ENCODE data around the gene TMEM131L. TPM values are rescaled to one million over a fixed set of nuclear protein-coding genes. Genes with fewer than 3 reads are reported as not detected.
A peak's percentile ranks its signal among the peaks of the same experiment; 100 is the strongest.

TMEM131L gene
- polyA plus RNA-seq, 1 donor (not counting 4 experiments of a cell fraction or from before 2014, with no cell fraction given): 10.3 TPM

- dilution Hi-C loops (cut with MboI; ENCODE audit: extremely low pct_ligation_motif_present, low sequenced_read_pairs): no loop called here
- H3K79me2 ChIP-seq (ENCODE audit: control insufficient read depth, insufficient read depth, low read length): peaks cover 15% of the 10 kb centered on the region
- no peak overlapping the region for H3K9ac ChIP-seq (ENCODE audit: control insufficient read depth, extremely low read depth, insufficient read depth, low read length)
- FAIRE-seq (no peak), DNase-seq (ENCODE audit: low read depth, low spot score) (no peak)
- H3K27ac ChIP-seq (ENCODE audit: control insufficient read depth, insufficient read depth, low read length): no peak overlapping the region
- H4K20me1 ChIP-seq (ENCODE audit: control insufficient read depth, extremely low read depth, insufficient read depth, low read length): no peaks in the 10 kb centered on the region
- peaks cover 24% of the 10 kb centered on the region for H3K4me1 ChIP-seq (ENCODE audit: control insufficient read depth, extremely low read depth, insufficient read depth, low read length)
- H2AFZ ChIP-seq (ENCODE audit: control insufficient read depth, low read length): no peak overlapping the region
- H3K9me3 ChIP-seq (ENCODE audit: control insufficient read depth, low read depth, low read length): no peaks in the 10 kb centered on the region
- no peaks in the 10 kb centered on the region for H3K9me1 ChIP-seq (ENCODE audit: control insufficient read depth, extremely low read depth, insufficient read depth, low read length)
- TF ChIP-seq EZH2 (IDR thresholded peaks at IDR 0.05; ENCODE audit: low read length): no peak
- TF ChIP-seq, protein P1, sequence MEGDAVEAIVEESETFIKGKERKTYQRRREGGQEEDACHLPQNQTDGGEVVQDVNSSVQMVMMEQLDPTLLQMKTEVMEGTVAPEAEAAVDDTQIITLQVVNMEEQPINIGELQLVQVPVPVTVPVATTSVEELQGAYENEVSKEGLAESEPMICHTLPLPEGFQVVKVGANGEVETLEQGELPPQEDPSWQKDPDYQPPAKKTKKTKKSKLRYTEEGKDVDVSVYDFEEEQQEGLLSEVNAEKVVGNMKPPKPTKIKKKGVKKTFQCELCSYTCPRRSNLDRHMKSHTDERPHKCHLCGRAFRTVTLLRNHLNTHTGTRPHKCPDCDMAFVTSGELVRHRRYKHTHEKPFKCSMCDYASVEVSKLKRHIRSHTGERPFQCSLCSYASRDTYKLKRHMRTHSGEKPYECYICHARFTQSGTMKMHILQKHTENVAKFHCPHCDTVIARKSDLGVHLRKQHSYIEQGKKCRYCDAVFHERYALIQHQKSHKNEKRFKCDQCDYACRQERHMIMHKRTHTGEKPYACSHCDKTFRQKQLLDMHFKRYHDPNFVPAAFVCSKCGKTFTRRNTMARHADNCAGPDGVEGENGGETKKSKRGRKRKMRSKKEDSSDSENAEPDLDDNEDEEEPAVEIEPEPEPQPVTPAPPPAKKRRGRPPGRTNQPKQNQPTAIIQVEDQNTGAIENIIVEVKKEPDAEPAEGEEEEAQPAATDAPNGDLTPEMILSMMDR (optimal IDR thresholded peaks at IDR 0.05 in 1 of 3, IDR thresholded peaks at IDR 0.05 in 1 of 3, conservative IDR thresholded peaks at IDR 0.05 in 1 of 3; ENCODE audit: extremely low read depth in 1 of 3, insufficient read depth in 2 of 3, low read length in 3 of 3): no peak
- no peak overlapping the region for H3K4me3 ChIP-seq (ENCODE audit: control insufficient read depth in 2 of 3, extremely low read depth in 1 of 3, insufficient read depth in 2 of 3, low read depth in 1 of 3, low read length in 3 of 3)
- no peak overlapping the region for H3K4me2 ChIP-seq (ENCODE audit: control insufficient read depth, extremely low read depth, insufficient read depth, low read depth, low read length)
- H3K36me3 ChIP-seq (ENCODE audit: control insufficient read depth in 2 of 2, extremely low read depth in 1 of 2, insufficient read depth in 2 of 2, low read length in 2 of 2): peaks cover 0 to 6% of the 10 kb centered on the region in 2 experiments
- H3K27me3 ChIP-seq (ENCODE audit: control insufficient read depth, extremely low read depth, insufficient read depth, low read length): no peaks in the 10 kb centered on the region
These were observed 28.4 kb downstream of the TMEM131L start for GRCh38 chr4:153494562-153494961.

GRCh38 chr4:153495480-153496193, 29.5 kb downstream of the TMEM131L start:
- Histone ChIP-seq H3K9me3 (ENCODE audit: control insufficient read depth, low read depth, low read length) (no peaks in the 10 kb centered on the region), H3K9me1 (ENCODE audit: control insufficient read depth, extremely low read depth, insufficient read depth, low read length) (no peaks in the 10 kb centered on the region), H2AFZ (ENCODE audit: control insufficient read depth, low read length) (no peak overlapping the region), H3K27ac (ENCODE audit: control insufficient read depth, insufficient read depth, low read length) (peak overlapping the region; percentile 55), H3K79me2 (ENCODE audit: control insufficient read depth, insufficient read depth, low read length) (peaks cover 8% of the 10 kb centered on the region), H3K36me3 (ENCODE audit: control insufficient read depth in 2 of 2, extremely low read depth in 1 of 2, insufficient read depth in 2 of 2, low read length in 2 of 2) (peaks cover 0 to 6% of the 10 kb centered on the region in 2 experiments), H4K20me1 (ENCODE audit: control insufficient read depth, extremely low read depth, insufficient read depth, low read length) (no peaks in the 10 kb centered on the region), H3K4me3 (ENCODE audit: control insufficient read depth in 2 of 3, extremely low read depth in 1 of 3, insufficient read depth in 2 of 3, low read depth in 1 of 3, low read length in 3 of 3) (no peak overlapping the region), H3K27me3 (ENCODE audit: control insufficient read depth, extremely low read depth, insufficient read depth, low read length) (no peaks in the 10 kb centered on the region), H3K9ac (ENCODE audit: control insufficient read depth, extremely low read depth, insufficient read depth, low read length) (peak overlapping the region; percentile 36), H3K4me2 (ENCODE audit: control insufficient read depth, extremely low read depth, insufficient read depth, low read depth, low read length) (peak overlapping the region; percentile 28), H3K4me1 (ENCODE audit: control insufficient read depth, extremely low read depth, insufficient read depth, low read length) (peaks cover 20% of the 10 kb centered on the region)
- dilution Hi-C loops (cut with MboI; ENCODE audit: extremely low pct_ligation_motif_present, low sequenced_read_pairs): no loop called here
- TF ChIP-seq, protein P1 (optimal IDR thresholded peaks at IDR 0.05 in 1 of 3, IDR thresholded peaks at IDR 0.05 in 1 of 3, conservative IDR thresholded peaks at IDR 0.05 in 1 of 3; ENCODE audit: extremely low read depth in 1 of 3, insufficient read depth in 2 of 3, low read length in 3 of 3): no peak
- no peak for TF ChIP-seq EZH2 (IDR thresholded peaks at IDR 0.05; ENCODE audit: low read length)
- no peak for DNase-seq (ENCODE audit: low read depth, low spot score)
- peak; percentile 55 for FAIRE-seq

All from keratinocyte (primary cell).